K562 (cell line): ENCODE data around the gene CSF3. TPM values are rescaled to one million over a fixed set of nuclear protein-coding genes. Genes with fewer than 3 reads are reported as not detected.

Experiments
- MBD2 ChIP-seq: sonication (generic); IDR thresholded peaks from 2 replicates; pipeline ENCODE4 v1.6.1; 2016; ENCODE audit warnings: low read depth, borderline replicate concordance
- NFATC3 ChIP-seq: fragments of 450-650 bp; IDR thresholded peaks from 2 replicates; pipeline ENCODE4 v1.6.1; 2017; ENCODE audit warnings: mild to moderate bottlenecking
- NFYB ChIP-seq: IDR thresholded peaks from 2 replicates; pipeline ENCODE4 v1.6.1; 2011; ENCODE audit warnings: mild to moderate bottlenecking, moderate library complexity; ENCODE audit not compliant: insufficient read length; ENCODE audit errors: extremely low read depth
- NUFIP1 ChIP-seq: fragments of 450-650 bp; IDR thresholded peaks from 2 replicates; pipeline ENCODE4 v1.6.1; 2018; ENCODE audit not compliant: partially characterized antibody
- RBM17 ChIP-seq: fragments of 200-400 bp; formaldehyde crosslinking; IDR thresholded peaks from 2 replicates; pipeline ENCODE4 v1.6.1; 2017; ENCODE audit warnings: low read depth, mild to moderate bottlenecking, low read length, borderline replicate concordance
- YY1 ChIP-seq, 3 experiments: IDR thresholded peaks; 2 replicates each; pipeline ENCODE4 v1.6.1; 2011; ENCODE audit warnings: low read length in 2 of 3, mild to moderate bottlenecking in 2 of 3, moderate library complexity in 2 of 3, borderline replicate concordance in 1 of 3, control low read depth in 1 of 3, low read depth in 1 of 3; ENCODE audit not compliant: insufficient read depth in 3 of 3, insufficient replicate concordance in 2 of 3, control insufficient read depth in 1 of 3, insufficient read length in 1 of 3; ENCODE audit errors: extremely low read depth in 1 of 3
- ZBTB33 ChIP-seq: sonication (generic); formaldehyde crosslinking; IDR thresholded peaks from 2 replicates; pipeline ENCODE4 v1.8.1; 2023; ENCODE audit warnings: mild to moderate bottlenecking, missing genetic modification reagents
- polyA plus RNA-seq, 8 experiments: library from polyadenylated mRNA; depleted of rRNA in 4 of 8; stranded (reverse) in 5 of 8; unstranded in 3 of 8; fragments of >200 nt; fragmentation: Nextera tagmentation in 2 of 8; fragmentation: Illumina TruSeq in 1 of 8; extraction: Ambion mirVana in 2 of 8; extraction: Trizol in 1 of 8; gene quantifications; 2 replicates each; pipeline versions ENCODE4 v1.2.1 to v1.2.3, GENCODE V29; 2011 to 2014; ENCODE audit warnings: inconsistent platforms in 1 of 8, missing spikeins in 1 of 8
- total RNA-seq, 7 experiments: library from RNA; depleted of rRNA in 6 of 7; stranded (reverse); fragments of >200 nt in 6 of 7; fragmentation: Illumina TruSeq in 2 of 7; extraction: Trizol in 2 of 7; gene quantifications; 2 replicates each; pipeline versions ENCODE4 v1.2.1 to v1.2.3, GENCODE V29; 2011 to 2021; ENCODE audit warnings: low replicate concordance in 1 of 7
- TF ChIP-seq, protein P1 (sequence below): fragments of 250-450 bp; sonication (Bioruptor Pico); IDR thresholded peaks from 2 replicates; pipeline ENCODE4 v1.4.0; 2020; ENCODE audit warnings: mild to moderate bottlenecking, moderate library complexity
- TF ChIP-seq, protein P2 (sequence below): fragments of 450-650 bp; formaldehyde crosslinking; conservative IDR thresholded peaks from 2 replicates; pipeline ENCODE4 v1.4.0; 2022; ENCODE audit warnings: mild to moderate bottlenecking, missing genetic modification characterization
- TF ChIP-seq, protein P3 (sequence below): fragments of 450-650 bp; IDR thresholded peaks from 2 replicates; pipeline ENCODE4 v1.6.1; 2016; ENCODE audit warnings: missing biosample characterization, missing genetic modification characterization

The CSF3 gene
- total and polyA plus RNA-seq, 9 of the 15 experiments (the other 6 are each of a cell fraction or from before 2014, with no cell fraction given) = 0.19 TPM; not detected in 8

- TF ChIP-seq, protein P1, sequence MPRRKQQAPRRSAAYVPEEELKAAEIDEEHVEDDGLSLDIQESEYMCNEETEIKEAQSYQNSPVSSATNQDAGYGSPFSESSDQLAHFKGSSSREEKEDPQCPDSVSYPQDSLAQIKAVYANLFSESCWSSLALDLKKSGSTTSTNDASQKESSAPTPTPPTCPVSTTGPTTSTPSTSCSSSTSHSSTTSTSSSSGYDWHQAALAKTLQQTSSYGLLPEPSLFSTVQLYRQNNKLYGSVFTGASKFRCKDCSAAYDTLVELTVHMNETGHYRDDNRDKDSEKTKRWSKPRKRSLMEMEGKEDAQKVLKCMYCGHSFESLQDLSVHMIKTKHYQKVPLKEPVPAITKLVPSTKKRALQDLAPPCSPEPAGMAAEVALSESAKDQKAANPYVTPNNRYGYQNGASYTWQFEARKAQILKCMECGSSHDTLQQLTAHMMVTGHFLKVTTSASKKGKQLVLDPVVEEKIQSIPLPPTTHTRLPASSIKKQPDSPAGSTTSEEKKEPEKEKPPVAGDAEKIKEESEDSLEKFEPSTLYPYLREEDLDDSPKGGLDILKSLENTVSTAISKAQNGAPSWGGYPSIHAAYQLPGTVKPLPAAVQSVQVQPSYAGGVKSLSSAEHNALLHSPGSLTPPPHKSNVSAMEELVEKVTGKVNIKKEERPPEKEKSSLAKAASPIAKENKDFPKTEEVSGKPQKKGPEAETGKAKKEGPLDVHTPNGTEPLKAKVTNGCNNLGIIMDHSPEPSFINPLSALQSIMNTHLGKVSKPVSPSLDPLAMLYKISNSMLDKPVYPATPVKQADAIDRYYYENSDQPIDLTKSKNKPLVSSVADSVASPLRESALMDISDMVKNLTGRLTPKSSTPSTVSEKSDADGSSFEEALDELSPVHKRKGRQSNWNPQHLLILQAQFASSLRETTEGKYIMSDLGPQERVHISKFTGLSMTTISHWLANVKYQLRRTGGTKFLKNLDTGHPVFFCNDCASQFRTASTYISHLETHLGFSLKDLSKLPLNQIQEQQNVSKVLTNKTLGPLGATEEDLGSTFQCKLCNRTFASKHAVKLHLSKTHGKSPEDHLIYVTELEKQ (CRISPR knock-in tag) = no peak
- TF ChIP-seq ZBTB33 (CRISPR knock-in tag) (no peak), NUFIP1 (no peak), RBM17 (no peak), MBD2 (no peak), NFYB (no peak), YY1 (IDR thresholded peaks at IDR 0.05; ENCODE audit: borderline replicate concordance in 1 of 3, control insufficient read depth in 1 of 3, extremely low read depth in 1 of 3, insufficient read depth in 3 of 3, insufficient read length in 1 of 3, insufficient replicate concordance in 2 of 3, low read depth in 1 of 3, low read length in 2 of 3) (no peak), NFATC3 (no peak)
- TF ChIP-seq, protein P2, sequence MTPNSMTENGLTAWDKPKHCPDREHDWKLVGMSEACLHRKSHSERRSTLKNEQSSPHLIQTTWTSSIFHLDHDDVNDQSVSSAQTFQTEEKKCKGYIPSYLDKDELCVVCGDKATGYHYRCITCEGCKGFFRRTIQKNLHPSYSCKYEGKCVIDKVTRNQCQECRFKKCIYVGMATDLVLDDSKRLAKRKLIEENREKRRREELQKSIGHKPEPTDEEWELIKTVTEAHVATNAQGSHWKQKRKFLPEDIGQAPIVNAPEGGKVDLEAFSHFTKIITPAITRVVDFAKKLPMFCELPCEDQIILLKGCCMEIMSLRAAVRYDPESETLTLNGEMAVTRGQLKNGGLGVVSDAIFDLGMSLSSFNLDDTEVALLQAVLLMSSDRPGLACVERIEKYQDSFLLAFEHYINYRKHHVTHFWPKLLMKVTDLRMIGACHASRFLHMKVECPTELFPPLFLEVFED = no peak
- TF ChIP-seq, protein P3, sequence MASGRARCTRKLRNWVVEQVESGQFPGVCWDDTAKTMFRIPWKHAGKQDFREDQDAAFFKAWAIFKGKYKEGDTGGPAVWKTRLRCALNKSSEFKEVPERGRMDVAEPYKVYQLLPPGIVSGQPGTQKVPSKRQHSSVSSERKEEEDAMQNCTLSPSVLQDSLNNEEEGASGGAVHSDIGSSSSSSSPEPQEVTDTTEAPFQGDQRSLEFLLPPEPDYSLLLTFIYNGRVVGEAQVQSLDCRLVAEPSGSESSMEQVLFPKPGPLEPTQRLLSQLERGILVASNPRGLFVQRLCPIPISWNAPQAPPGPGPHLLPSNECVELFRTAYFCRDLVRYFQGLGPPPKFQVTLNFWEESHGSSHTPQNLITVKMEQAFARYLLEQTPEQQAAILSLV = no peak
Measured at GRCh38 chr17:40023590-40024292, 8.5 kb downstream of the CSF3 start (continued).
